GM18861 (cell line): ENCODE data around the gene ALKBH5.
"Not testable (repeated sequence)": the region's sequence is repeated elsewhere in the genome, so short reads cannot be mapped to it uniquely, and the experiment has no call there.

ENCODE experiments used
- ATAC-seq: cut with Tn5 transposase; IDR thresholded peaks from one replicate; pipeline ENCODE4 v1.9.1; 2021; ENCODE audit not compliant: unreplicated experiment

ALKBH5 gene

GRCh38 chr17:18216906-18217305 lies 33.3 kb downstream of the ALKBH5 start:
- ATAC-seq: not testable (repeated sequence)

GRCh38 chr17:18217412-18218015 lies 33.9 kb downstream of the ALKBH5 start:
- ATAC-seq: no peak

- no peak for ATAC-seq
Observed at GRCh38 chr17:18218756-18219415, 35.3 kb downstream of the ALKBH5 start.

GRCh38 chr17:18224053-18224386 lies 40.4 kb downstream of the ALKBH5 start:
- no peak for ATAC-seq

GRCh38 chr17:18224387-18225120 lies 40.9 kb downstream of the ALKBH5 start:
- ATAC-seq: no peak

GRCh38 chr17:18225121-18225641 lies 41.6 kb downstream of the ALKBH5 start, which contains the start of gene LLGL1:
TSS of gene LLGL1 (plus strand) at chr17:18225635. CDS start at chr17:18225683, 48 bp downstream.
- ATAC-seq: peak; percentile 79

- peak; percentile 5 for ATAC-seq
Observed at GRCh38 chr17:18225642-18226283, 42.1 kb downstream of the ALKBH5 start.

GRCh38 chr17:18226284-18226945 lies 42.8 kb downstream of the ALKBH5 start:
- ATAC-seq: no peak

- ATAC-seq: no peak
Observed at GRCh38 chr17:18227635-18228034, 44.0 kb downstream of the ALKBH5 start.

- no peak for ATAC-seq
Observed at GRCh38 chr17:18228176-18228682, 44.6 kb downstream of the ALKBH5 start.

GRCh38 chr17:18229254-18229653 lies 45.6 kb downstream of the ALKBH5 start:
- ATAC-seq: no peak

- no peak for ATAC-seq
Observed at GRCh38 chr17:18229771-18230170, 46.1 kb downstream of the ALKBH5 start.

GRCh38 chr17:18230288-18231141 lies 46.9 kb downstream of the ALKBH5 start:
- ATAC-seq: no peak

- no peak for ATAC-seq
Observed at GRCh38 chr17:18231164-18231563, 47.5 kb downstream of the ALKBH5 start.

- ATAC-seq: no peak
Observed at GRCh38 chr17:18233803-18234518, 50.3 kb downstream of the ALKBH5 start.

GRCh38 chr17:18234853-18235380 lies 51.3 kb downstream of the ALKBH5 start:
- ATAC-seq: no peak

- no peak for ATAC-seq
Observed at GRCh38 chr17:18235743-18236256, 52.2 kb downstream of the ALKBH5 start.

- ATAC-seq: no peak
Observed at GRCh38 chr17:18236494-18236893, 52.9 kb downstream of the ALKBH5 start.

GRCh38 chr17:18237461-18237860 lies 53.8 kb downstream of the ALKBH5 start:
- ATAC-seq: no peak
